Measurements from ENCODE around the gene SVEP1. TPM values are rescaled to one million over a fixed set of nuclear protein-coding genes. Genes with fewer than 3 reads are reported as not detected.
"Not testable (repeated sequence)": the region's sequence is repeated elsewhere in the genome, so short reads cannot be mapped to it uniquely, and the experiment has no call there.

Gene SVEP1
- total RNA-seq, 2 experiments from 2014 or later = not detected

DNA sequence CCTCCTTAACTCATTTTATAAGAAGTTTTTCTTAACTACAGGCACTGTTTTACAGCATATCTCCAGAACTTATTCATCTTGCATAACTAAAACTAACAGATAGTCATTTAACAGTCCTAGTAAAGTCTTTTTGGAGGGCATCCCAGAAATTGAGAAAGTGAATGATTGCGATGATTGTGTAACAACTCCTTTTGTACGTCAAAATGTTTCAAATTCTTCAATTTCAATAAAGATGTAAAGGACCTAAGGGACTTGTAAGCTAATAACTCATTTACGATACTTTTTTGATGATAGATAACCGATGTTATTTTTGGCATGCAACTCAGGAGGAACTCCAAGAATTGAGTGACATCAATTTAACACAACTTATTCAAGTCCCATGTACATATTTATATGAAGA lies 42.7 kb downstream of the SVEP1 start:
- POLR2A ChIA-PET = no interaction called here
- Mint-ChIP-seq H3K9me3 (ENCODE audit: insufficient read depth) (no peaks in the 10 kb centered on the region), H3K4me1 (ENCODE audit: low read depth) (no peaks in the 10 kb centered on the region), H3K27ac (no peak overlapping the region), H3K27me3 (ENCODE audit: low read depth) (no peaks in the 10 kb centered on the region), H3K36me3 (ENCODE audit: low read depth) (no peaks in the 10 kb centered on the region), H3K4me3 (no peak overlapping the region)
- CTCF ChIA-PET = no interaction called here
- no peak for ATAC-seq
- DNase-seq = no peak

DNA sequence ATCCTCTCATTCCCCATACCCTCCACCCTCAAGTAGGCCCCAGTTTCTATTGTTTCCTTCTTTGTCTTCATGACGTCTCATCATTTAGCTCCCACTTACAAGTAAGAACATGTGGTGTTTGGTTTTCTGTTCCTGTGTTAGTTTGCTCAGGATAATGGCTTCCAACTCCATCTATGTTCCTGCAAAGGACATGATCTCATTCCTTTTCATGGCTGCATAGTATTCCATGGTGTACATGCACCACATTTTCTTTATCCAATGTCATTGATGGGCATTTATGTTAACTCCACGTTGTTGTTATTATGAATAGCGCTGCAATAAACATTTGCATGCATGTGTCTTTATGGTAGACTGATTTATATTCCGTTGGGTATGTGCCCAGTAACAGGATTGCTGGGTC lies 45.4 kb downstream of the SVEP1 start:
- POLR2A ChIA-PET; DNase-seq; CTCF ChIA-PET; H3K27me3 Mint-ChIP-seq (ENCODE audit: low read depth); H3K4me3 Mint-ChIP-seq; H3K9me3 Mint-ChIP-seq (ENCODE audit: insufficient read depth); H3K27ac Mint-ChIP-seq; H3K4me1 Mint-ChIP-seq (ENCODE audit: low read depth); ATAC-seq; H3K36me3 Mint-ChIP-seq (ENCODE audit: low read depth): not testable (repeated sequence)

DNA sequence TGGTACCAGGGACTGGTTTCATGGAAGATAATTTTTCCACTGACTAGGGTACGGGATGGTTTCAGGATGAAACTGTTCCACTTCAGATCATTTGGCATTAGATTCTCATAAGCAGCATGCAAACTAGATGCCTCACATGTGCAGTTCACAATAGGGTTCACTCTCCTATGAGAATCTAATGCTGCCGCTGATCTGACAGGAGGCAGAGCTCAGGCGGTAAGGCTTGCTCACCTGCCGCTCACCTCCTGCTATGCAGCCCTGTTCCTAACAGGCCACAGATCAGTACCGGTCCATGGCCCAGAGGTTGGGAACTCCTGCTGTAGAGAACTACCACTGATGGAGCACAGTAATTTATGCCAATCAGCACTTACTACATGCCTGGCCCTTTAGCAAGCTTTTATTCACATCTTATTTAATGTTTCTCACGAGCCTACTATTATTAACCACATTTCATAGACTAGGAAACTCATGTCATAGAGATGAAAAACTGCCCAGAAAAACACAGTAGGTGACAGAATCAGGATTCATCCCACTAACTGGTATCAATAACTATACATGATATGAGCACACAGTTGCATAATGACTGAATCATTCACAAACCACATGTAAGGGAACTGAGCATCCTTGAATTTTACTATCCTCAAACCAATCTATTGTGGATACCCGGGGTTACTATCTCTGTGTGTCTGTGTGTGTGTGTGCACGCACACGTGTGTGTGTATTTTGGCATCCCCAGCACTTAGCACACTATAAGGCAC lies 46.5 kb downstream of the SVEP1 start:
- ATAC-seq (no peak), DNase-seq (no peak)
- H3K4me1 Mint-ChIP-seq (ENCODE audit: low read depth) = no peaks in the 10 kb centered on the region
- no peak overlapping the region for H3K4me3 Mint-ChIP-seq
- H3K27ac Mint-ChIP-seq = no peak overlapping the region
- H3K36me3 Mint-ChIP-seq (ENCODE audit: low read depth) = no peaks in the 10 kb centered on the region
- H3K9me3 Mint-ChIP-seq (ENCODE audit: insufficient read depth) = peaks cover 5% of the 10 kb centered on the region
- no peaks in the 10 kb centered on the region for H3K27me3 Mint-ChIP-seq (ENCODE audit: low read depth)
- ChIA-PET CTCF (no interaction called here), POLR2A (no interaction called here)

DNA sequence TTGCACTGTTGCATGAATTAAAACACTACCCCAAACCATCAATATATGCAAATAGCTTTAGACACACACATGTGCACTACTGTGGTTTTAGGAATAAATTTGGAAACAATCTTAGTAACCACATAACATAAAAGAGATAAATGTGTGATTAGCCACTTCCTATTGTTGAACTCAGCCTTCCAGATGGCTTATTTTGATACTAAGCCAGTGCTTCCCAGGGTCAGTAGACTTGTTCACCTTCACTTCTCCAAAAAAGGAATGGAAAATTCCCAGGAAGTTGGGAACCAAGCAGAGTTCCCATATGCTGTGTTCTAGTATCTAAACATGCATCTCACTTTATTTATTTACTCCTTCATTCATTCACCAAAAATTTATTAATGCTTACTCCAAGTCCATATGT lies 47.8 kb downstream of the SVEP1 start:
- H3K27me3 Mint-ChIP-seq (ENCODE audit: low read depth) = no peaks in the 10 kb centered on the region
- POLR2A ChIA-PET = no interaction called here
- peaks cover 5% of the 10 kb centered on the region for H3K9me3 Mint-ChIP-seq (ENCODE audit: insufficient read depth)
- CTCF ChIA-PET = no interaction called here
- ATAC-seq (no peak), DNase-seq (no peak)
- no peaks in the 10 kb centered on the region for H3K36me3 Mint-ChIP-seq (ENCODE audit: low read depth)
- H3K27ac Mint-ChIP-seq = no peak overlapping the region
- H3K4me1 Mint-ChIP-seq (ENCODE audit: low read depth) = no peaks in the 10 kb centered on the region
- H3K4me3 Mint-ChIP-seq = no peak overlapping the region

DNA sequence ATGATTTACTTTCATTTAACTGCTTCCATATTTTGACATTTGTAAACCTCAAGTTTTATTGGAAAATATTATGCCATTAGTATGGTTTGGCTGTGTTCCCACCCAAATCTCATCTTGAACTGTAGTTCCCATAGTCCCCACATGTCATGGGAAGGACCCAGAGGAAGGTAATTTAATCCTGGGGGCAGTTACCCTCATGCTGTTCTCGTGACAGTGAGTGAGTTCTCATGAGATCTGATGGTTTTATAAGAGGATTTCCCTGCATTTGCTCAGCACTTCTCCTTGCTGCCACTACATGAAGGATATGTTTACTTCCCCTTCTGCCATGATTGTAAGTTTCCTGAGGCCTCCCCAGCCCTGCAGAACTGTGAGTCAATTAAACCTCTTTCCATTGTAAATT lies 48.3 kb downstream of the SVEP1 start:
- H3K4me1 Mint-ChIP-seq (ENCODE audit: low read depth); H3K4me3 Mint-ChIP-seq; H3K9me3 Mint-ChIP-seq (ENCODE audit: insufficient read depth); H3K27ac Mint-ChIP-seq; CTCF ChIA-PET; ATAC-seq; DNase-seq; H3K27me3 Mint-ChIP-seq (ENCODE audit: low read depth); POLR2A ChIA-PET; H3K36me3 Mint-ChIP-seq (ENCODE audit: low read depth): not testable (repeated sequence)

DNA sequence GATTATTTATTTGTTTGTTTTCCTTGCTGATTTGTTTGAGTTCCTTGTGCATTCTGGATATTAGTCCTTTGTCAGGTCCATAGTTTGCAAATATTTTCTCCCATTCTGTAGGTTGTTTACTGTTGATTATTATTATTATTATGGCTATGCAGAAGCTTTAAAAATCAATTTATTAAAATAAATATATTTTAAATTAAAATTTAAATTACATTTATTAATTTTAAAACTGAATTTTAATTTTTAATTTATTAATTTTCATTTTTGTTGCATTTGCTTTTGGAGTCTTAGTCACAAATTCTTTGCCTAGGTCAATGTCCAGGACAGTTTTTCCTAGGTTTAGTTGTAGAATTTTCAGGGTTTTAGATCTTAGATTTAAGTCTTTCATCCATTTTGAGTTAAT lies 50.9 kb downstream of the SVEP1 start:
- ATAC-seq (no peak), DNase-seq (no peak)
- ChIA-PET CTCF (no interaction called here), POLR2A (no interaction called here)
- H3K9me3 Mint-ChIP-seq (ENCODE audit: insufficient read depth) = peaks cover 5% of the 10 kb centered on the region
- H3K4me1 Mint-ChIP-seq (ENCODE audit: low read depth) = no peaks in the 10 kb centered on the region
- H3K27me3 Mint-ChIP-seq (ENCODE audit: low read depth) = no peaks in the 10 kb centered on the region
- no peak overlapping the region for H3K4me3 Mint-ChIP-seq
- no peak overlapping the region for H3K27ac Mint-ChIP-seq
- H3K36me3 Mint-ChIP-seq (ENCODE audit: low read depth) = no peaks in the 10 kb centered on the region

DNA sequence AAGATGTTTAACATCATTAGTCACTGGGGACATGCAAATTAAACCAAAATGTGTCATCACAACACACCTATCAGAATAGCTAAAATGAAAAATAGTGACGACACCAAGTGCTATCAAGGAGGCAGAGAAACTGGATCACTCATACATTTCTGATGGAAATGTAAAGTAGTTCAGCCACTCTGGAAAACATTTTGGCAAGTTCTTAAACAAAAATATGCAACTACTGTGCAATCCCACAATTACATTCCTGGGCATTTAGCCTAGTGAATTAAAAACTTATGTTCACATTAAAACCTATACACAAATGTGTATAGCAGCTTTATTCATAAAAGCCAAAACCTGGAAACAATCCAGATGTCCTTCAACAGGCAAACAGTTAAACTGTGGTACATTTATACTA lies 53.1 kb downstream of the SVEP1 start:
- POLR2A ChIA-PET = no interaction called here
- H3K9me3 Mint-ChIP-seq (ENCODE audit: insufficient read depth) = peaks cover 5% of the 10 kb centered on the region
- H3K4me1 Mint-ChIP-seq (ENCODE audit: low read depth) = no peaks in the 10 kb centered on the region
- no peak overlapping the region for H3K4me3 Mint-ChIP-seq
- DNase-seq = no peak
- CTCF ChIA-PET = no interaction called here
- H3K27me3 Mint-ChIP-seq (ENCODE audit: low read depth) = no peaks in the 10 kb centered on the region
- ATAC-seq = no peak
- H3K27ac Mint-ChIP-seq = no peak overlapping the region
- no peaks in the 10 kb centered on the region for H3K36me3 Mint-ChIP-seq (ENCODE audit: low read depth)

DNA sequence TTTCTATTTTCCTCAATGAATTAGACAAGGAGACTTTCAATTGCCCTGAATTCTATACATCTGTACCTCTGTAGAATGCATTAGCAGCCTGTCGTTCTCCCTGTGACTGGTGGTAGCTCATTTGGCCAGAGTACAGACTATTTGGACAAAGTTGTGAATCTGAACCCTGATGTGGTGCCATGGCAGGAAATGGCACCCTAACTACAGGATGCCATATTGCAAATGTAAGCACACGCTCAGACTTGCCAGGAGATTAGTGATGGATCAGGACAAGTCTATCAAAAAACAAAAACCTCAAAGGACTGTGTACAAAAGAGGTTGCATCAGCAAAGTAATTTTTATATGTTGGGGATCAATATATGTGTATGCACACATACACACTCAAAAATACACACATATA lies 58.3 kb downstream of the SVEP1 start:
- H3K9me3 Mint-ChIP-seq (ENCODE audit: insufficient read depth) = no peaks in the 10 kb centered on the region
- POLR2A ChIA-PET = no interaction called here
- H3K27me3 Mint-ChIP-seq (ENCODE audit: low read depth) = no peaks in the 10 kb centered on the region

DNA sequence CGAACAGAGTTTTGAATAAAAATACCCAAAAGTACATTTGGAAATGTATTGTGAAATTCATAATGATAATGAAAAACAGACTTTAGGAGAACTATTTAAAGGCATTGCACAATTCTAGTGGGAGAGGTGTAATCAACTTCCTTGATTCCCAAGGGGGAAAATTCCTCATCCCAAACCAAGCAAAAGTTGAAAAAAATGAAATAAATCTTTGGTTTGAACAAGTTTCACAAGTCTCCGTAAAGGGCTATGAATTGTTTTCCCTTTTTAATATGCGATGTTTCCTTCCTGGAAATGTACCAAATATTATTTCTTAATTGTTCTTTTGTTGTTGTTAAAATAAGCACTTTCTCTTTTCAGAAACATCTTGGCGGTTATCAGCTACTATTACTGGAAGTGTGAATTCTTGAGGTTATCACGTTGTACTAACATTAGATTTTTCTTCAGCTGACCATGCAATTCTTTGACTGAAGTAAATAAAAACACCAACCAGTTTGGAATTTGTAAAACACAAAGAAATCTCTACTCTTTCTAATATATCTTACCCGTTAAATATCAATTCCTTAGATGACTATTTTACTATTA lies 59.3 kb downstream of the SVEP1 start:
- no peak overlapping the region for H3K4me3 Mint-ChIP-seq
- no peaks in the 10 kb centered on the region for H3K27me3 Mint-ChIP-seq (ENCODE audit: low read depth)
- DNase-seq = no peak
- no peak overlapping the region for H3K27ac Mint-ChIP-seq
- no peaks in the 10 kb centered on the region for H3K4me1 Mint-ChIP-seq (ENCODE audit: low read depth)
- CTCF ChIA-PET = no interaction called here
- ATAC-seq = no peak
- H3K36me3 Mint-ChIP-seq (ENCODE audit: low read depth) = no peaks in the 10 kb centered on the region
- POLR2A ChIA-PET = no interaction called here
- no peaks in the 10 kb centered on the region for H3K9me3 Mint-ChIP-seq (ENCODE audit: insufficient read depth)

More for the DNA sequence above, 58.3 kb downstream of the SVEP1 start:
- no peak overlapping the region for H3K4me3 Mint-ChIP-seq
- ATAC-seq (no peak), DNase-seq (no peak)
- no peaks in the 10 kb centered on the region for H3K36me3 Mint-ChIP-seq (ENCODE audit: low read depth)
- H3K27ac Mint-ChIP-seq = no peak overlapping the region
- CTCF ChIA-PET = no interaction called here
- no peaks in the 10 kb centered on the region for H3K4me1 Mint-ChIP-seq (ENCODE audit: low read depth)

DNA sequence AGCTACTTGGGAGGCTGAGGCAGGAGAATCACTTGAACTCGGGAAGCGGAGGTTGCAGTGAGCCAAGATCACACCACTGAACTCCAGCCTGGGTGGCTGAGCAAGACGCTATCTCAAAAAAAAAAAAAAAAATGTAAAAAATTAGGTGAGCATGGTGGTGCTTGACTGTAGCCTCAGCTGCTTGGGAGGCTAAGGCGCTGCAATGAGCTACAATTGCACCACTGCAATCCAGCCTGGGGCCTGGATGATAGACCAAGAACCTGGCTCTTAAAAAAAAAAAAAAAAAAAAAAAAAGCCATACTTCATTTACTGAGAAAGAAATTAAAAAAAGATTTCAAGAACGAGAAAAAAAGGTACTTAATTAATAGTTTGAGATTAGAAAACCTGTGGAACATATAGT lies 62.1 kb downstream of the SVEP1 start:
- ChIA-PET CTCF (no interaction called here), POLR2A (no interaction called here)
- DNase-seq (no peak), ATAC-seq (no peak)
- no peaks in the 10 kb centered on the region for H3K27me3 Mint-ChIP-seq (ENCODE audit: low read depth)
- no peaks in the 10 kb centered on the region for H3K9me3 Mint-ChIP-seq (ENCODE audit: insufficient read depth)
- no peaks in the 10 kb centered on the region for H3K36me3 Mint-ChIP-seq (ENCODE audit: low read depth)
- H3K27ac Mint-ChIP-seq = no peak overlapping the region
- H3K4me3 Mint-ChIP-seq = no peak overlapping the region
- no peaks in the 10 kb centered on the region for H3K4me1 Mint-ChIP-seq (ENCODE audit: low read depth)

DNA sequence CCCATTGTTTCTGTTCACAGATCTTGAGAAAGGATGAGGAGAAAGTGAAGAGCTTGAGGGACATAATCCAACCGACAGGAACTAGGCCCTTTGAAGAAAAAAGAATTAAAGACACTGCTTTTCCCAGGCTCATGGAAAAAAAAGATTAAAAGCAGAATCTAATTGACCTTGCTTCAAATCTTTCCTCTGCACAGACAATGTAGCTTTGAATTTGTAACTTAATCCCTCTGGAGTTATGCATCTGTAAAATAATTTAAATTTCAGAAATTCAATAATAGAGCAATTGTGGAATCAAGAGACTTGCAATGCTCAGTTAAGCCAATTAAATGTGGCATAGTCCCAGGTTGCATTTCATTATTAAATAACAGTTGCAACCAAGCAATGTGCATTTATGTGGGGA lies 64.6 kb downstream of the SVEP1 start:
- H3K4me3 Mint-ChIP-seq = no peak overlapping the region
- no peaks in the 10 kb centered on the region for H3K4me1 Mint-ChIP-seq (ENCODE audit: low read depth)
- ChIA-PET CTCF (no interaction called here), POLR2A (no interaction called here)
- H3K9me3 Mint-ChIP-seq (ENCODE audit: insufficient read depth) = no peaks in the 10 kb centered on the region
- no peaks in the 10 kb centered on the region for H3K36me3 Mint-ChIP-seq (ENCODE audit: low read depth)
- no peak for ATAC-seq
- no peaks in the 10 kb centered on the region for H3K27me3 Mint-ChIP-seq (ENCODE audit: low read depth)
- no peak overlapping the region for H3K27ac Mint-ChIP-seq
- DNase-seq = no peak

DNA sequence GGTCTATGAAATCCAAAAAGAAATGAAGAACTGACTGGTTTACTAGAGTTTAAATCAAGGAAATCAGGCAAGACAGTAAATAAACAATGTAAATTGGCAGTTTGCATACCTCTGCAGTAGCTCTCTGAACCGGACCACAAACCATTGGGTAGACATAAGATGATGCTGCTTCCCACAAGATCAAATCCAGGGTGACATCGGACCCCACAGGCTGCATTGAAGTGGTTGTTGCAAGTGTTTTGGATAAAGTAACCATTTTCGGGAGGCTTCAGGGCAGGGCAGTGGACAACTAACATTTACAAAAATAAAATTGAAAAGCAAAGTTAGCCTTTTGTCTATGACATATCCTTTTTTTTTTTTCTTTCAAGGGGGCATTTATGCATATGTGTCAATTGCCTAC lies 66.7 kb downstream of the SVEP1 start:
- no peak for DNase-seq
- Mint-ChIP-seq H3K36me3 (ENCODE audit: low read depth) (no peaks in the 10 kb centered on the region), H3K9me3 (ENCODE audit: insufficient read depth) (no peaks in the 10 kb centered on the region), H3K4me3 (no peak overlapping the region), H3K27me3 (ENCODE audit: low read depth) (no peaks in the 10 kb centered on the region), H3K27ac (no peak overlapping the region), H3K4me1 (ENCODE audit: low read depth) (no peaks in the 10 kb centered on the region)
- POLR2A ChIA-PET = no interaction called here
- CTCF ChIA-PET = no interaction called here
- ATAC-seq = no peak

DNA sequence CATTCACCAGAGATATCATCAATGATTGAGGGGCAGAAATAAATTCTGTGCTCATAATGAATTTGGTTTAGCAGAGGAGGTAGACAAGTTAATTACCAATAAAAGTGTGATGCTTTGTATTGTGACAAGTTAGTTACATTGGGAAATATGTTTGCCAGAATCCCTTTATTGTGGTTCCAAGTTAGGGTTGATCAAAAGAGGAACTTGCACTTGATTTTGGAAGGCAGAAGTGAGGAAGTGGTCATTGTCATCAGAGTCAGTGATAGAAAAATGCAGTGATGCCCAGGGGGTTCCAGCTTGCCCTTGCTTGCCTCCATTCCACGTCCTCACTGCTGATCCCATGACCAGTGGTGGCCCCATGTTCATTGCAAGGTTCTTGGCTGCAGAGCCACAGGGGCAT lies 69.7 kb downstream of the SVEP1 start:
- CTCF ChIA-PET = no interaction called here
- POLR2A ChIA-PET = no interaction called here
- H3K27ac Mint-ChIP-seq = no peak overlapping the region
- no peaks in the 10 kb centered on the region for H3K36me3 Mint-ChIP-seq (ENCODE audit: low read depth)
- H3K4me3 Mint-ChIP-seq = no peak overlapping the region
- ATAC-seq = no peak
- no peak for DNase-seq
- no peaks in the 10 kb centered on the region for H3K27me3 Mint-ChIP-seq (ENCODE audit: low read depth)
- no peaks in the 10 kb centered on the region for H3K4me1 Mint-ChIP-seq (ENCODE audit: low read depth)
- H3K9me3 Mint-ChIP-seq (ENCODE audit: insufficient read depth) = no peaks in the 10 kb centered on the region

All from activated CD8-positive, alpha-beta T cell treated with anti-CD3 and anti-CD28 coated beads, Interleukin-2, amount 10 ng/mL, durations not matched to agents 7 days and 5 days (primary cell).